GM19463 (cell line): ENCODE results near the gene NUP210L.

Experiments
- ATAC-seq: cut with Tn5 transposase; IDR thresholded peaks from one replicate; pipeline ENCODE4 v1.9.1; 2021; ENCODE audit warnings: mild to moderate bottlenecking, moderate library complexity; ENCODE audit not compliant: unreplicated experiment

The NUP210L gene

GRCh38 chr1:153945795-153946621 is 208.9 kb downstream of the NUP210L start:
- peak; percentile 74 for ATAC-seq

- no peak for ATAC-seq
Observed at GRCh38 chr1:153945131-153945794, 209.6 kb downstream of the NUP210L start.

DNA sequence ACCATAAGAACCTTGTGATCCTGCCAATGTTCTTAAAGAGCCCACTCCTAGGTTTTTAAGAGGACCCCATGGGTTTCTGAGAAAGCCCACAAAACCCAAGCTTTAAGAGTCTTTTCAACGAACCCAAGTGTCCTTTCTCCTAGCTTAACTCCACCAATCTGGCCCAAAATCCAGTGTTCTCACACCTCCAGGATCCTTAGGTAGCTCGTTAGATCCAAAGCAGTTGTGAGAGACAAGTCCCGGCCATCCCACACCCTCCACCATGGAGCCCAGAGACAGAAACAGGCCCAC is 210.1 kb downstream of the NUP210L start:
- no peak for ATAC-seq

GRCh38 chr1:153944005-153944826 is 210.7 kb downstream of the NUP210L start:
- ATAC-seq: no peak

- no peak for ATAC-seq
Observed at GRCh38 chr1:153942766-153943549, 211.9 kb downstream of the NUP210L start.
